ENCODE measurements around the gene TTYH1.
A peak's percentile ranks its signal among the peaks of the same experiment; 100 is the strongest.
"Not testable (repeated sequence)": the region's sequence is repeated elsewhere in the genome, so short reads cannot be mapped to it uniquely, and the experiment has no call there.

Gene TTYH1

GRCh38 chr19:54462047-54462654 is 46.9 kb downstream of the TTYH1 start:
- DNase-seq = no peak

GRCh38 chr19:54462655-54463530 is 47.6 kb downstream of the TTYH1 start:
- peak; percentile 72 for DNase-seq

DNA sequence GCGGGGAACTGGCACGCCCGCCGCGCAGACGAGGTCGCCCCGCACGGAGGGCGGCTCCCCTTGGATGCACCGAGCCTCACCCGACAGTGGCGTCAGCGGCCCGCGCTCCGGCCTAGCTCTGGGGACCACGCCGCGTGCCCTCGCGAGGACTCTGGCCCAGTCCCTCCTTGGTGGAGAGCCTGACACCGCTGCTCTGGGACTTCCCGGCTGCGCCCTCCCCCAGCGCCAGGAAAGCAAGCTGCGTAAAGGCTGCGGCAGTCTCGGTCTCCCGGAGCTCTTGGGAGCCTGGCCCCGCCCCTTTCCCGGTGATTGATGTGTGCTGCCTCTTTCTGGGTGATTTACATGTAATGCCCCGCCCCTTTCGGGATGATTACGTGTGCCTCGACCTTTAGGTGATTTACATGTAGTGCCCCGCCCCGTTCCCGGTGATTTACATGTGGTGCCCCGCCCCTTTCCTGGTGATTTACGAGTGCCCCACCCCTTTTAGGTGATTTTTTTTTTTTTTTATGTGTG is 48.3 kb downstream of the TTYH1 start, which contains the start of gene LENG9:
Gene LENG9 (minus strand): TSS at position 248 of the 513 bp plus-strand sequence. CDS start 252 bp downstream, outside the sequence.
- peak; percentile 99 for DNase-seq

GRCh38 chr19:54464044-54464629 is 48.9 kb downstream of the TTYH1 start:
- peak; percentile 92 for DNase-seq

GRCh38 chr19:54464630-54465425 is 49.6 kb downstream of the TTYH1 start:
- peak; percentile 91 for DNase-seq

GRCh38 chr19:54465426-54466109 is 50.3 kb downstream of the TTYH1 start:
- no peak for DNase-seq

DNA sequence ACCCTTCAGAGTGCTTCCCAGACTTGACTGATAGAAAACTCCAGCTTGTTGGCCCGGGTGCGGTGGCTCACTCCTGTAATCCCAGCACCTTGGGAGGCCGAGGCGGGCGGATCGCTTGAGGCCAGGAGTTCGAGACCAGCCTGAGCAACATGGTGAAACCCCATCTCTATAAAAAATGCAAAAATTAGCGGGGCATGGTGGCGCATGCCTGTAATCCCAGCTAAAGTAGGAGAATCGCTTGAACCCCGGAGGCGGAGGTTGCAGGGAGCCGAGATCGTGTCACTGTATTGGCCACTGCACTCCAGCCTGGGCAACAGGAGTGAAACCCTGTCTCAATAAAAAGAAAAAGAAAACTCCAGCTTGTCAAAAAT is 50.8 kb downstream of the TTYH1 start:
- DNase-seq = not testable (repeated sequence)

DNA sequence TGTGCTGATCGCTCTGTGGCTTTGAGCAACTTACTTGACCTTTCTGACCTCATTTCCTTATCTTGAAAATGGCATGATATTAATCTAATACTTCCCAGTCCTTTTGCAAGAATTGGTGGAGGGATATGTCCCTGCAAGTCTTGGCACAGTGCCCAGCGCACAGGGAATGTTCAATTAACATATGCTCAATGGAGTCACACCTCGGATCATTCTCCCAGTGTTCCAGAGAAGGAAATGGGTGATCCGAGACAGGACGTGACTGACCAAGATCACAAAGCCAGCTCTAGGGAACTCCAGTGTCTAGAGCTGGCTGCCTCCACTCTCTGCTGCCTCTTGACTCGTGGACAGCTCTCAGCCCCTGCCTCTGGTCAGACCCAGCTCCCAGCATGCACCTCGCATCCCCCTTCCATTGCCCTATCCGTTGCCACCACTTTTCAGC is 54.3 kb downstream of the TTYH1 start:
- no peak for DNase-seq

GRCh38 chr19:54470276-54470887 is 55.1 kb downstream of the TTYH1 start:
- DNase-seq = no peak

- DNase-seq = no peak
Observed at GRCh38 chr19:54470991-54471782, 55.9 kb downstream of the TTYH1 start.

- DNase-seq = no peak
Observed at GRCh38 chr19:54473071-54473891, 58.0 kb downstream of the TTYH1 start, which contains the start of gene CDC42EP5. Gene CDC42EP5 (minus strand): TSS chr19:54473296. CDS start chr19:54465547, 7,749 bp downstream.

DNA sequence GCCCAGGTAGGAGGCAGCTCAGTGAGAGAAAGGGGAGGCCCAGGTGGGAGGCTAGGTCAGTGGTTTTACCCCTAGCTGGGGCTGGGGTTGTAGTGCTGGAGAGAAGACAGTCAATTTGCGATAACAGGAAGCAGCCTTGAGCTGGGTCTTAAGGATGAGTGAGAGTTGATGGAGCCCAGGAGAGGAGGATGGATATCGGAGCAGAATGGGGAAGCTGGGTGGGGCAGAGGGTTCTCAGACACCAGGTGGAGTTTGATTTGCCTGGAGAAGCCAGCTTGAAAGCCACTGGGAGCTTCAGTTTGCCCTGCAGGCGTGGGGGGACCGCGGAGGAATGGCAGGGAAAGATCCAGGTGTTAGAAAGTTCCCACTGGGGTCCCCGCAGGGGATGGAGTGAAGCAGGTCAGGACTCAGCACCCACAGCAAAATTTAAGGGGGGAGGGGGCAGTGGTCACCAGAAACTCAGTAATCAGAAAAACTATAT is 58.7 kb downstream of the TTYH1 start:
- DNase-seq = no peak

GRCh38 chr19:54475706-54476105 is 60.4 kb downstream of the TTYH1 start:
- no peak for DNase-seq

GRCh38 chr19:54477650-54478049 is 62.4 kb downstream of the TTYH1 start:
- no peak for DNase-seq

DNA sequence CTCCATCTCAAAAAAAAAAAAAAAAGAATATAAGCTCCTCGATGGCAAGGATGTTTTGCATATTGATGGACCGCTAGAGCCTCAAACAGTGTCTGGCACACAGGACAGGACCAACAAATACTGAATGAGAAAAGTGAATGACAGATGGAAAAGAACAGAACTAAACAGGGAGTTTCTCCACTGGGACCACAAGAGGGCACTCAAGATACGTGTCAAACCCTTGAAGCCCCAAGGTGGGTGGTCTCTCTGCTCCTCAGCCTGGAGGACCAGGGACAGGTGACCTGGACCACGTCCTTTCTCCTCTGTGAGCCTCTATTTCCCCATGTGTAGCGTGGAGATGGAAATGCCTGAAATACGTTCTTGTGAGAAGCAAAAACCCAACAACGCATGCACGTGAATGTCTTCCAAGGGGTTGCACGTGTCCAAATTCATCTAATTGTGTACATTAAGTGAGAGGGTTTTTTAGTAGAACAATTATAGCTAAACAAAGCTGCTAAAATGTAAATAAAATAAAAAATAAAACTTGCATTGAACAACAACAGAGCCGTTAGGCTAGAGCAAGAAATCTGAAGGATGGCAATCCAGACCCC is 63.5 kb downstream of the TTYH1 start:
- peak; percentile 48 for DNase-seq

DNA sequence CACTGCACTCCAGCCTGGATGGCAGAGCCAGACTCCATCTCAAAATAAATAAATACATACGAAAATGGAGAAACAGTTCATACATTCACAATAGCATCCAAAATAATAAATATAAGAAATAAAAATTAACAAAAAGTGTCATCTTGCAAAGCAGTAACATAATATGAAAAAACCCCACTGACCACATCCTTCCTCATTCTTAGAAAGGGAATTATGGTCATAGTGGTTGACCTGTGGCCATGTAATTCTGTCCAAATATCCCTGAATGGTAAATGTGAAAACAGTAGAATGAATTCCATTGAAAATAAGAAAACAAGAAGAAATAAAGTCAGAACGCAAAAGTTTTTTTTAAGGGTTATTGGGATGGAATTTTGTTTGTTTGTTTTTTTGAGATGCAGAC is 64.8 kb downstream of the TTYH1 start:
- DNase-seq = no peak

- DNase-seq = peak; percentile 52
Observed at GRCh38 chr19:54481326-54481930, 66.2 kb downstream of the TTYH1 start.

- no peak for DNase-seq
Observed at GRCh38 chr19:54482889-54483288, 67.6 kb downstream of the TTYH1 start.

GRCh38 chr19:54484451-54484850 is 69.2 kb downstream of the TTYH1 start:
- no peak for DNase-seq
